GM21528 (cell line): ENCODE data around the gene CD99L2.
A peak's percentile ranks its signal among the peaks of the same experiment; 100 is the strongest.
"Not testable (repeated sequence)": the region's sequence is repeated elsewhere in the genome, so short reads cannot be mapped to it uniquely, and the experiment has no call there.

Experiments used
- ATAC-seq: cut with Tn5 transposase; IDR thresholded peaks from one replicate; pipeline ENCODE4 v1.9.1; 2021; ENCODE audit warnings: mild to moderate bottlenecking, moderate library complexity; ENCODE audit not compliant: unreplicated experiment, low FRiP score

CD99L2 gene

DNA sequence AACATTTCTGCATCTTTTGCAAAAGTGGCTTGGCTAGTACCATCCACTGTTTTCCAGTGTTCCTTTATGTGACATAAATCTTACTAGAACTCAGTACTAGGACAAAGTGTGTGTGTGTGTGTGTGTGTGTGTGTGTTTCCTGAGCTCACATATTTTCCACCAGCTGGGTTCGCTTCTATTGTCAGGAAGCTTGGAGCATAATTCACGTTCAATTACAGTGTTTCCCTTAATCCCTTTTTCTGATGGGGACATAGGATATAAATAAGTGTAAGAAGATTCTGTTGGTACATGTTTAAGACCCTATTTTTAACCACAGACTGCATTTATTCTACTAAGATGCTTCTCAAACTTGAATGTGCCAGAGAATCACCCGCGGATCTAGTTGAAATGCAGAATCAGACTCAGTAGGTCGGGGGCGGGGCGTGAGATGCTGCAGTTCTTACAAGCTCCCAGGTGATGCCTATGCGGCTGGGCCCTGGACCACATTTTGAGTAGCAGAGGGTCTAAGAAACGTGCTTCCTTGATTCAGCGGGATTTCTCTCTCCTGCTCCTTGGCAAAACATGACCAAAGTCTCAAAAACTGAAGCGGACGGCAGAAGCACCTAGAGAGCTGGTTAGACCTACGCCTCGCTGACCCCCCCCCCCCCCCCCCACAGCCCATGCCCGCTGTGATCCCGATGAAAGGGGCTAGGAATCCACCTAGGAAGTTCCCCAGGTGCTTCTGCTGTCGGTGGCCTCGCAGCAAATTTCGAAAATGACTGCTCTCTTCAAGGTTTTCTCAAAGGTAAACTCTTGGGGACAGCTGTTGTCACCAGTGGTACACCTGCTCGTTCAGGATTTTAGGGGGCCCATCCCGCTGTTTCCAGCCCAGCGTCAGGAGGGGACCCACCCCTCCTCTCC, 797 bp downstream of the CD99L2 start:
- ATAC-seq, result no peak

DNA sequence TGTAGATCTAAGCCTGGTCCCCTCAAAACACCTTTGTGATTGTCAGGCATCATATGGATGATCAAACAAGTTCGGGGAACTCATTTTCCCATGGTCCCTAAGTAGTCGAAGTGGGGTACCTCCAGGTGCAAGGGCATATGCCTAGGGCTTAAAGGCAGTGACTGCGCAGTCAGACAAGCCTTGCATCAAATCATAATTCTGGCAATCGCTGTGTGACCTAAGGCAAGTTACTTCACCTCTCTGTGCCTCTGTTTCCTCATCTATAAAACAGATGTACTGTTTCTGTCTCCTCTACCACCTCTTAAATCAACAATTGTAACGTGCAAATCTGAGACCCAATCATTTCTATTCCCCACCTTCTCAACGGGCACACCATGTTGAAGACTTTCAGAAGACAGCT, 1.8 kb downstream of the CD99L2 start:
- no peak for ATAC-seq

DNA sequence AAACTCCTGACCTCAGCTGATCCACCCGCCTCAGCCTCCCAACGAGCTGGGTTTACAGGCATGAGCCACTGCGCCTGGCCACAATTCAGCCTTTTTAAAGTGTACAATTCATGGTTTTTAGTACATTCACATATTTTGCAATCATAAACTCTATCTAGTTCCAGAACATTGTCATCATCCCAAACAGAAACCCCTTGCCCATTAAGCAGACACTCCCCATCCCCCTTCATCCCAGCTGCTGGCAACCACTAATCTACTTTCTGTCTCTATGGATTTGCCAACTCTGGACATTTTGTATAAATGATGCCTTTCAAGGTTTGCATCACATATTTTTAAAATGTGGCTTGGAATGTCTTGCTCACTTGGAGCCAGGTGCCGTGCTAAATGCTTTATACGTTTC, 4.5 kb downstream of the CD99L2 start:
- no peak for ATAC-seq

DNA sequence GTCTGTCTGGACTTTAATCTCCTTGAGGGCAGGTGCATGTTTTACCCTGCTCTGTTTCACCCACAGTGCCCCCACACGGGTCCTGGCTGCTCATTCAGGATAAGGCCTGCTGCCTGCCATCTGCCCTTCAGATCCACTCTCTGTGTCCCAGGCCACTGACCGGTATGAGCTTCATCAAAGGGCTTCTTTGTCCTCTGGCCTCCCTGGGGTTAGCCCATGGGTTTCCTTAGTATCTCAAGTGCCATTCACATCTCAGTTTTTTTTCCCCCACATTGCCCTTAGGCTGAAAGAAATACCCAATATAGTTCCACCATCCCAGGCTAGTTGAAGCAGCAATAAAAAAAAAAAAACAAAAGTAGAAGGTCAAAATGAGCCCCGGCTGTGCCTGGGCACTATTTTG, 9.3 kb downstream of the CD99L2 start:
- ATAC-seq, result no peak

DNA sequence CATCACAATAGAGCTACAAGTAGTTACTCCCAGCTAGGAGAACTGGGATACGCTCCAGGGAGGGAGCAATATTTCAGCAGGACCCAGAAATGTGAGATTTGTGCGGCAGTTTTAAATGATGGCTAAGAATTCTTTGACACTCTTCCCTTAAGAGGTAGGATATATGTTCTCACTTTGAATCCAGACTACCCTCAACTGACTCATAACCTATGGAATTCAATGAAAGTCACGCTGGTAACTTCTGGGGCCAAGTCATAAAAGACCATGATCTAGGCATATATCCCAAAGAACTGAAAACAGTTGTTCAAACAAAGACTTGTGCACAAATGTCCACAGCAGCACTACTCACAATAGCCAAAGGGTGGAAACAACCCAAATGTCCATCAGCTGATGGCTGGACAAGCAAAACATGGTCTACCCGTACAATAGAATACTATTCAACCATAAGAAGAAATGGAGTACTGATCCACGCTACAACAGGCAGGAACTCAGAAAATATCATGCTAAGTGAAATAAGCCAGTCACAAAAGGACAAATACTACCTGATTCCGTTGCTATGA, 10.5 kb downstream of the CD99L2 start:
- ATAC-seq, result no peak

DNA sequence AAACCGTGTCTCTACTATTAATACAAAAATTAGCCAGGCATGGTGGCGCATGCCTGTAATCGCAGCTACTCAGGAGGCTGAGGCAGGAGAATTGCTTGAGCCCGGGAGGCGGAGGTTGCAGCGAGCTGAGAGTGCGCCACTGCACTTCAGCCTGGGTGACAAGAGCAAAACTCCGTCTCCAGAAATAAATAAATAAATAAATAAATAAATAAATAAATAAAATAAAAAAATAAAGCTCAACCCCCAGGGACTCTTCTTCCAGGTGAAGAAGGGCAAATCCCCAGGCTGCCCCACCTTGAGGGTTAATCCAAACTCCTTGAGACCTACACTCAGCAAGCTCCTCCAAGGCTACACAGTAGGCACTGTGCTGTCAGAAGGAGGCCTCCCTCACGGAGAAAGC, 11.2 kb downstream of the CD99L2 start:
- not testable (repeated sequence) for ATAC-seq

DNA sequence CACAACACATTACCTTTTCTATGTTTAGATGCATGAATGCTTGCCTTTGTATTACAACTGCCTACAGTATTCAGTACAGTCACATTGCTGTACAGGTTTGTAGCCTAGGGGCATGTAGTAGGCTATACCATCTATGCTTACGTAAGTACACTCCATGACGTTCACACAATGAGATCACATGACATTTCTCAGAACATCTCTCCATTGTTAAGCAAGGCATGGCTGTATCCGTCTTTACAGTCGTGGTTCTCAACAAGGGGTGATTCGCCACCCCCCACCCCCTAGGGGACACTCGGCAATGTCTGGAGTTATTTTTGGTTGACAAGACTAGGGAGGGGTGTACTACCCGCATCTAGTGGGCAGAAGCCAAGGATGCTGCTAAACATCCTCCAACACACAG, 12.1 kb downstream of the CD99L2 start:
- no peak for ATAC-seq

DNA sequence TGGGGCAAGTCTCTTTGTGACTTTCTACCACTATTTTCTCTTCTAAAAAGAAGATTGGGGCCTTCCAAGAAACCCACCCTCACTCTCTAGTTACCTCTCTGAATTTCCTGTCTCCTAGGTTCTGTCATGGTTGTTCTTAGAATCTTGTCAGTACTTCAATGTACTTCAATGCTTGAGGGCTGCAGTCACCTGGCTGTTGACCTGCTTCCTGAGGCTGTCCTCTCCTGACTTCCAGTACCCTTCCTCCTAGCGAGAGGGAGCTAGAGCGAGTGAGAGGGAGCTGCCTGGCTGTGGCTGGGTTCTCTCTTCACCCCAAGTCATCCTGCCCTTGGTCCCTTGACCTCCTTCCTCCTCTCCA, 17.7 kb downstream of the CD99L2 start:
- no peak for ATAC-seq

DNA sequence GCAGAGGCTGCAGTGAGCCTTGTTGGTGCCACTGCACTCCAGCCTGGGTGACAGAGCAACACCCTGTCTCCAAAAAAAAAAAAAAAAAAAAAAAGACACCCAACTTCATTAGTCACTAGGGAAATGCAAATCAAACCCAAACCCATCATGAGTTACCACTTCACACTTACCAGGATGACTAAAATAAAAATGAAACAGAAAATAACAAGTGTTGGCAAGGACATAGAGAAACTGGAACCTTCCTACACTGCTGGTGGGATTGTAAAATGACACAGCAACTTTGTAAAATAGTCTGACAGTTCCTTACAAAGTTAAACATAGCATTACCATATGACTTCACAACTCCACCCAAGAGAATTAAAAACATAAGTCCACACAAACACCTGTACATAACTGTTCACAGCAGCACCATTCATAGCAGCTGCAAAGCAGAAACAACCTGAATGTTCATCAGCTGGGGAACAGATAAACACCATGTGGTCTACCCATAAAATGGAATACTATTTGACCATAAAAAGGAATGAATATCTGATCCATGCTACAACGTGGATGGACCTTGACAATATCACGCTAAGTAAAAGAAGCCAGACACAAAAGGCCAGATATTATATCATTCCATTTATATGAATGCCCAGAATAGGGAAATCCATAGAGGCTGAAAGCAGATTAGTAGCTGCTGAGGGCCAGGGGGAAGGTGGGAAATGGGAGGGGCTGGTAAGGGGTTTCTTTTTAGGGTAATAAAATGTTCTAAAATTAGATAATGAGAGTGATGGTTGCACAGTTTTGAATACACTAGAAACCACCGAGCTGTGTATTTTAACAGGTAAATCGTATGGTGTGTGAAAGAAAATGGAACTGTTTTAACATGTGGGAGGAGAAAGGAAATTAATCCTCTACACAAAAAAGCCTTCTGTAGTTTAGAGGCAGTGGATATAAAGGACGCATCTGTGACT, 18.3 kb downstream of the CD99L2 start:
- ATAC-seq, result peak; percentile 94

DNA sequence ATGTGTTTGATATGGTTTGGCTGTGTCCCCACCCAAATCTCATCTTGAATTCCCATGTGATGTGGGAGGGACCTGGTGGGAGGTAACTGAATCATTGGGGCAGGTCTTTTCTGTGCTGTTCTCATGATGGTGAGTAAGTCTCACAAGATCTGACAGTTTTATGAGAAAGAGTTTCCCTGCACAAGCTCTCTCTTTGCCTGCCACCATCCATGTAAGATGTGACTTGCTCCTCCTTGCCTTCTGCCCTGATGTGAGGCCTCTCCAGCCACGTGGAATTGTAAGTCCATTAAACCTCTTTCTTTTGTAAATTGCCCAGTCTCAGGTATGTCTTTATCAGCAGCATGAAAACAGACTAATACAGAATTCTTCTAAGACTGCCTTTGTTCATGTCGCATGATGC, 22.8 kb downstream of the CD99L2 start:
- not testable (repeated sequence) for ATAC-seq

DNA sequence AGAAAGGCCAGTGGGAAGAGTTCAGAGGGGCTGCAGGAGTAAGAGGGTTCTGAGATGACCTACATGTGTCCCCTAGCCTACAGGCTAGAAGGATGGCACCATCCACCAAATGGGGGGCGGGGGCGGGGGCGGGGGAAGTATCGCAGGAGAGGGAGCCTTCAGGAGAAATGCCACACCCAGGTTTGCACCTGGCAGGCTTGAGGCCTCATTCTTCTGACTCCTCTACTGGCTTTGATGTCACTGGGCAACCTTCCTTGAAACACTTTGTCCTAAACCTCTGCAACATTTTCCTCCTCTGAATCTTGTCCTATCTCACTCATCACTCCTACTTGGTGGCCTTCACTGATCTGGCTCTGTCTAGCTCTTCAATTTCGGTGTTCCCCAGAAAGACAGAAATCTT, 24.0 kb downstream of the CD99L2 start:
- ATAC-seq, result no peak

DNA sequence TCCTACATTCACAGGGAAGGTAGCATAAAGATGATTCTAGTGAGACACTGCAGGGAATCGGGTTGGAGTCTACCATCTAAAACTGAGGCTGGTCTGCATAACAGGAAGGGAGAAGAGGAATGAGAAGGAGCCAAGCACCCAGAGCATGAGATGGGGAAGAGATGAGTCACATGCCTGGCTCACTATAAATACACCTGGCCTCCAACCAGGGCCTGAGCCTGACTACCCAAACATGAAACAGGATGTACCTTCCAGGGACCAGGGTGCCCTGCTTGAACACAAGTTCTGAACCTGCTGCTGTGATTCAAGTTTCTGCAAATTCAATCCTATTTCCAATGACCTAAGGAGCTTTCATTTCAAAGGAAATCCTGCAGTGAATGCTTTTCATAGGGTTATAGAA, 24.9 kb downstream of the CD99L2 start:
- peak; percentile 59 for ATAC-seq

DNA sequence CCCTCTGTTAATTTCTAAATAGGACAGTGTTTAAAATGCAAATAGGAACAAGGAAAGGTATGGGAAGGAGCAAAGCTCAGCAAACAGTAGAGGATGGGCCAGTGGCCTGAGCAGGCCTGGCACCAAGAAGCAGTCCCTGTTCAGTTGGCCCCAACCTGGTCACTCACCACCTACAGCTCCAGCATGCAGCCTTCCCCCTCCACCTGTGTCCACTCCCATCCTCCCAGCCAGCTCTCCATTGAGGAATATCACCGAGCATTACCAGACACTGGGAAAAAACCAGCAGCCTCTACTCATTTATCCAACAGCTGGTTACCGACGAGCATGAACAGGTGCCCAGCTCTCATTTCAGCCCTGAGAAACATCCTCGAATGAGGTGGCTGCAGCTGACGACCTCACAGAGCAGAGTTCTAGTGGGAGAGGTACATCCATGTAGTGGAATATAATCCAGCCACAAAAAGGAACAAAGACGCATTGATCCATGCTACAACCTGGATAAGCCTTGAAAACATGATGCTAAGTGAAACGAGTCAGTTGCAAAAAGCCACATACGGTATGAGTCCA, 25.6 kb downstream of the CD99L2 start:
- no peak for ATAC-seq

DNA sequence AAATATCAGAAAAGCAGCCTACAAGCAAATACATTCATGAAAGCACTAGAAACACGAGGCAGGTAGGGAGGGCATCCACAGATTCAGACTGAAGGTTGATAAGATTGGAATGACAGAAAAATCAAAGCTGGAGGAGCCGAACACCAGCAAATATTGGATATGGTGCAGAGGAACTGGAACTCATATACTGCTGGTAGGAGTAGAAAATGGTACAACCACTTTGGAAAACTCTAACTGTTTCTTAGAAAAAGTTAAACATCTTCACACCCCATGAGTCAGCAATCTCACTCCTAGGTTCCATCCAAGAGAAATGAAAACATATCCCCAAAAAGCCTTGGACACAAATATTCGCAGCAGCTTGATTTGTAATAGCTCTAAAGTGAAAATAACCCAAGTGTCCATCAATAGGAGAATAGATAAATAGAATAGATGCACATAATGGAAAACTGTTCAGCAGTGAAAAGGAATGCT, 27.1 kb downstream of the CD99L2 start:
- no peak for ATAC-seq

DNA sequence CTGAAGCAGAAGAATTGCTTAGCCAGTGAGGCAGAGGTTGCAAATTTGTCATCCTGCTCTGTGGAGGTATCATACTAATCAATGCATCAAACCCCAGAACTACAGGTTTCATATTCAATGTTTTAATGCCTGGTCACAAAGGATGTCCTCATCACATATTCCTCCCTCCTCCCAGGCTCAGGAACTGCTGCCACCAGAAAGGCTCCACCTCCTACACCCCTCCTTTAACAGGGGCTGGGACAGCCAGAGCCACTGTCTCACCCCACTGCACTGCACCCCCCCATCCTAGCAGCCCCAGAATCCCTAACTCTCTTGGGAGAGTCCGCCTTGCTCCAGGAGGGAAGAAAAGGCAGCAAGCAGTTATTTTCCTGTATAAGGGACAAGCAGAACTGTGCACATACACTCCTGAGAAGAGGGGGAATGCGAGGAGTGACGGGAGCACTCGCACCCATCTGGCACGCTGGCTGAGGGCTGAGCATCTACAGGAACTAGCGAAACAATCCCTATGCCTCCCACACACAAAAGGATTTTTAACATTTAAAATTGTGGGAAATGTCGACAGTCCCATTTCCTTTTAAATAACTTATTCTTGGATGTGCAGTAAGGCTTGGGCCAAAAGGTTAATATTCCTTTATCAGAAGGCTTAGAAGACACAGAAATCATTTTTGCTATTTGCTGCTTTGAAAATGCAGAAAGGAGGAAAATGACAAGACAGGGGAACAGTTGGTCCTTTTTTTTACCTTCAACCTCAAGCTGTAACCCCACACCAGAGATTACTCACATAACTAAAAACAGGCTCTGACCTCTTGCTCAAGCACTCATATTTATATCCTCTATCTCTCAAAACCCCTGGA, 27.8 kb downstream of the CD99L2 start:
- ATAC-seq, result no peak

DNA sequence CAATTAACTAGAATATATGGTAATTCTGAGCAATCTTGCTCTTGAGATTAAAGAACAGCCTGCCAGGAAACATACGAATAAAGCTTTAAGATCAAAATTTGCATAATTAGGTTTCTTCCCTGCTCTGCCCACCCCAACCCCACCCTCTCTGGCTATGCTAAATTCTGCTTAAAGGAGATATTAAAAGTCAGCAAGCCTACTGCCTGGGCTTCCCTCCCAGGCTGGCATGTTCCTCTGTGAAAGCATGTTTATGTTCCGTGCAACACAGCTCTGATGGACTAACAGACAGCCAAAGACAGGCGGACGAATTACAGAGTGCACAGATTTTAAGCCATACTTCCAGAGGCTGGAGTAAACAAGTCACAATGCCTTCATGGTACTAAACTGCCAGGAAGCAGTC, 28.4 kb downstream of the CD99L2 start:
- ATAC-seq, result no peak

DNA sequence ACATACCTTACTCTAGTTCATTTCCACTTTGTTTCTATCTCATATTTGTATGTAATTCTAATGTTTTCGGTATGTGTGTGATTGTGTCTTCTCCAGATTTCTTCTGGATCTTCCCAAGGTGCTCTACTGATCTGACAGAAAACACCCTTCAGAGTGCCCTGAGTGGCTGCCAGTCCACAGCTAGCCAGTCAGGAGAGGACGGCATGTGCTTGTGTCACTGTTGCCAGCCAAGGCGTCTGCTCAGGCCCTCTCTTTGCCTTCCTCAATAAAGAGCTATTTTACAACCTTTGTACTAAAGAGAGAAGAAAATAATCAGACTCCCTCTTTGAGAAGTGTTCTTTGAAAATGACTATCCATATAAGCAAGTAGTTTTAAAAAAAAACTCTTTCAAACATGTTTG, 29.0 kb downstream of the CD99L2 start:
- ATAC-seq, result no peak

DNA sequence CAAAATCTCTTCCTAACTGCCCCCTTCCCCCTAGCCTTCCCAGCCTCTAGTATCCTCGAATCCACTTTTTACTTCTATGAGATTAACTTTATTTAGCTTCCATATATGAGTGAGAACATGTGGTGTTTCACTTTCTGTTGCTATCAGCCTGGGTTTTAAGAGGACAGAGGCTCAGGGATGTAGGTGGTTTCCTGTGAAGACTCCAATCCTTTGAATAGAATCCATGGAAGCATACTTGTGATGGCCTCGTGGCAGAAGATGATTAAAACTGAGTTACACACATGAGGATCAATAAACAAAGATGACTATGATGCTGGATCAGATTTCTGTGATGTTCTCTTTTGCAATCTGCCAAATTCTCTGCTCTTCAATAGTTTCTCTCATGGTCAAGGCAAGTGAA, 29.8 kb downstream of the CD99L2 start:
- ATAC-seq, result no peak

DNA sequence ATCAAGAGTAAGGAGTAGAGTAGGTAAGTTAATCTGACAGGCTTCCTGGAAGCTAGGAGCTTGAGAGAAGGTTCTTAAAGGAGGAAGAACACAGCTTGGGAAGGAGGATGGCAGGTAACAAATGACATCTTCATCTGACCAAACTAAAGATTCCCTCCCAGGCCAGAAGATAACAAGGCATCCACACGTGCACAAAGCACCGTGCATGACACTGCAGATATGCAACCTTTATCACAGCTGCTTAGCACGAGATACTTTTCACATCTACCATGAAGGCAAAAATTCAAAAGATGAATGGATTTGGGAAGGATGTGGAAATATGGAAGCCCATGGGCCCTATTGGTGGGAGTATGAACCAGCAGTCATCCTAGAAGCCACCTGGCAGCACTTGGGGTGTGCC, 34.3 kb downstream of the CD99L2 start:
- no peak for ATAC-seq

DNA sequence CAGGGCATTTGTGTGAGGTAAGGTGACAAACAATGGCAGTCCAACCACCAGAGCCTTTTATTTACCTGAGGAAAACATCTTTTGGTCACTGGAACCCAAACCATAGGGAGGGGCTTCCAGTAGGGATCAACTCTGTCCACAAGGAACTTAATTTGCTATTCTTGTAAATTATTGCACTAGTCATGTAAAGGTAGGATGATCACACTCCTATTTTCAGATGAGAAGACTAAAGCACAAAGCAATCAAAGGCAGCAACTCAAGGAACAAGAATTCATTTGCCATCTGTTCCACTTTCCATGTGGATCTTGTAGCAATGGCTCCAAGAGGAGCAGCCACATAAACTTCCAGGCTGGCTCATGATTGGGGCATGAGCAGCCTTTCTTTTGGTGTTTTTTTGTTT, 35.3 kb downstream of the CD99L2 start:
- no peak for ATAC-seq
